Measurements from ENCODE around the gene RPS3.

The RPS3 gene

DNA sequence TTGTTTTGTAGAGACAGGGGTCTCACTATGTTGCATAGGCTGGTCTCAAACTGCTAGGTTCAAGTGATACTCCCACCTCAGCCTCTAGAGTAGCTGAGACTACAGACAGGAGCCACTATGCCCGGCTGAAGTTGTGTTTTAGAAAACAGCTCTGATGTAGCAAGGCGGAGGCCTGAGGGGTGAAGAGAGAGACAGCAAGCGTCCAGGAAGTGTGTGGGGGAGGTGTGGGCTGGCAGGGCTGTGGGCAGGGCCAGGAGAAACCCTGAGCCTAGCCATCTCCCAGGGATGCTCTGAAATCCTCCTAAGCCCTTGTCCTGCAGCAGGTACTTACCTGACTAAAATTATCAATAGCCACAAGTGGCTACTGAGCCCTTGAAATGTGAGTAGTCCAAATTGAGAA is 16.1 kb upstream of the RPS3 start:
- Histone ChIP-seq H2BK15ac (replicated peaks; ENCODE audit: low read depth) (no peak overlapping the region), H2BK5ac (ENCODE audit: low read length) (no peak overlapping the region), H3K79me1 (ENCODE audit: low read length) (no peaks in the 10 kb centered on the region), H3K9ac (ENCODE audit: low read length) (peak overlapping the region; percentile 2), H4K8ac (ENCODE audit: low read depth, low read length) (no peak overlapping the region), H2AK5ac (ENCODE audit: low read length) (no peak overlapping the region), H3K18ac (ENCODE audit: low read length) (peak overlapping the region; percentile 77), H2BK120ac (ENCODE audit: low read depth, low read length) (peak overlapping the region; percentile 94), H3K4me3 (ENCODE audit: low read length) (no peak overlapping the region), H3K27me3 (ENCODE audit: insufficient read depth, low read length, poor library complexity) (no peaks in the 10 kb centered on the region), H4K5ac (ENCODE audit: low read length) (no peak overlapping the region), H3K27ac (ENCODE audit: low read depth, low read length) (peak overlapping the region; percentile 34), H3K23ac (ENCODE audit: low read length) (no peak overlapping the region), H3K4ac (ENCODE audit: low read depth, low read length) (no peak overlapping the region), H3K4me2 (ENCODE audit: low read length) (no peak overlapping the region), H3K36me3 (ENCODE audit: control insufficient read depth, insufficient read depth, low read length) (no peaks in the 10 kb centered on the region), H3K56ac (ENCODE audit: low read length) (peak overlapping the region; percentile 34), H3K4me1 (ENCODE audit: control insufficient read depth, low read depth, low read length) (peaks cover 5% of the 10 kb centered on the region), H3K79me2 (ENCODE audit: control insufficient read depth, insufficient read depth, low read length) (no peaks in the 10 kb centered on the region)
- peak; percentile 82 for DNase-seq
- no CpG with 5 or more reads among the region's 3 CpGs for WGBS (ENCODE audit: extremely low coverage, insufficient coverage, low lambda C conversion rate)

DNA sequence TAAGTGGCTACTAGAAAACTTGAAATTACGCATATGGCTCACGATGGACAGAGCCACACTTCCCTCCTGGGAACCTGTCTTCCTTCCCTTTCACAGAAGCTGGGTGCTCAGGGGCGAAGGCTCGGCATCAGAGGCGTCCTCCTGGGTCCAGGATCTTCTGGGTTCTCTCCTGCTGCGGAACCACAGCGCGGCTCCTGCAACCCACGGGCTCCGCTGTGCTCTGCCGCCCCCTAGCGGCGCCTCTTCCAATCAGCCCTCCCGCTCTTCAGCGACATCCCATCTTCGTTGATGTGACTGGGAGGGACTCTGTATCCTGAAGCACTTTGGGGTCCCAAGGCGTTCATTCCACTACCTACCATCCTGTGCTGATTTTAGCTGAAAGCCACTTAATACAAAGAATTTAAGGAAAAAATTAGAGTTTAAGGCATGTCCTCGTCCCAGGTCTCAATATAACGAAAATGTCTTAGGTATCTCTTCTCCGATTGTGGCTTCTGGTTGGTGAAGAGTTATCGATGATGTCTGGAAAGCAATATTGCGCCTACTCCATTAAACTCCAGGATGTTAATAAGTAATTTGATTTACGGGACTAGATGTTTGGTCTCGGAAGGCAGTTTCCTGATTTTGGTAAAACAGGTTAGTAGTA is 14.8 kb upstream of the RPS3 start:
- H3K4me3 ChIP-seq (ENCODE audit: low read length), result no peak overlapping the region
- WGBS (ENCODE audit: extremely low coverage, insufficient coverage, low lambda C conversion rate), result no CpG with 5 or more reads among the region's 24 CpGs
- peak; percentile 80 for DNase-seq
- peak overlapping the region; percentile 35 for H2BK120ac ChIP-seq (ENCODE audit: low read depth, low read length)
- H3K23ac ChIP-seq (ENCODE audit: low read length), result no peak overlapping the region
- H3K4me1 ChIP-seq (ENCODE audit: control insufficient read depth, low read depth, low read length), result peaks cover 5% of the 10 kb centered on the region
- H3K27ac ChIP-seq (ENCODE audit: low read depth, low read length), result no peak overlapping the region
- H3K36me3 ChIP-seq (ENCODE audit: control insufficient read depth, insufficient read depth, low read length), result no peaks in the 10 kb centered on the region
- H2AK5ac ChIP-seq (ENCODE audit: low read length), result no peak overlapping the region
- H3K4ac ChIP-seq (ENCODE audit: low read depth, low read length), result no peak overlapping the region
- H4K5ac ChIP-seq (ENCODE audit: low read length), result no peak overlapping the region
- no peak overlapping the region for H3K56ac ChIP-seq (ENCODE audit: low read length)
- H2BK15ac ChIP-seq (replicated peaks; ENCODE audit: low read depth), result no peak overlapping the region
- no peak overlapping the region for H3K9ac ChIP-seq (ENCODE audit: low read length)
- no peaks in the 10 kb centered on the region for H3K79me1 ChIP-seq (ENCODE audit: low read length)
- H4K8ac ChIP-seq (ENCODE audit: low read depth, low read length), result no peak overlapping the region
- H3K4me2 ChIP-seq (ENCODE audit: low read length), result no peak overlapping the region
- no peaks in the 10 kb centered on the region for H3K79me2 ChIP-seq (ENCODE audit: control insufficient read depth, insufficient read depth, low read length)
- H3K27me3 ChIP-seq (ENCODE audit: insufficient read depth, low read length, poor library complexity), result no peaks in the 10 kb centered on the region
- H2BK5ac ChIP-seq (ENCODE audit: low read length), result no peak overlapping the region
- peak overlapping the region; percentile 86 for H3K18ac ChIP-seq (ENCODE audit: low read length)

DNA sequence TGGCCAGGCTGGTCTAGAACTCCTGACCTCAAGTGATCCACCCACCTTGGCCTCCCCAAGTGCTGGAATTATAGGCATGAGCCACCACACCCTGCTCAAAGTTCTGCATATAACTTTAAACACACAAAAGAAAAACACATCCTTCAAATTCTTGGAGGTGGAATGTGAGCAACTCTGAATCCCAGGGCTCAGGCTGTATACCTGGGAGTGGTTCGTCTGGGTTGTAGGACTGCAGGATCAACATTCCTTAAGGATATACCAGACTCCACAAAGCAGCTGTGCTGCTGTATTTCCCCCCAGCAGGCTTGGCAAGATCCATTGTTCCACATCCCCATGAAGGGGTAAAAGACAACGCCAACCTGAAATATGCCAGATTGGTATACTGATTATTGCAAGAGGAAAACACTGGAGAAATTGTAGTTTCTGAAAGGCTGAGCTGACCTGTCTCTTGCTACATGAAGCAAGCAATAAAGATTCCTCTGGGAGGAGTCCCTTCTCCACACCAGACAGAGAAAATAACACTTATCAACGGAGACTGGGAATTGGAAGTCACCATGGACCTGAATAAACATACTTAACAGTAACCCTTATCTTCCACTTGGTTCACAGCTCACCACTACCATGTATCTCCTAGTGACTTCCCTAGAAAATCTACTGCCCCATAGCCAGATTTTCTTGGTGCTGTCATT is 12.2 kb upstream of the RPS3 start:
- Histone ChIP-seq H3K23ac (ENCODE audit: low read length) (no peak overlapping the region), H3K27ac (ENCODE audit: low read depth, low read length) (peak overlapping the region; percentile 89), H3K79me1 (ENCODE audit: low read length) (no peaks in the 10 kb centered on the region), H3K4ac (ENCODE audit: low read depth, low read length) (no peak overlapping the region), H3K4me2 (ENCODE audit: low read length) (no peak overlapping the region), H3K9ac (ENCODE audit: low read length) (peak overlapping the region; percentile 26), H2BK120ac (ENCODE audit: low read depth, low read length) (peak overlapping the region; percentile 32), H2BK15ac (replicated peaks; ENCODE audit: low read depth) (peak overlapping the region; percentile 65), H4K8ac (ENCODE audit: low read depth, low read length) (no peak overlapping the region), H2BK5ac (ENCODE audit: low read length) (peak overlapping the region; percentile 84), H2AK5ac (ENCODE audit: low read length) (no peak overlapping the region), H3K36me3 (ENCODE audit: control insufficient read depth, insufficient read depth, low read length) (no peaks in the 10 kb centered on the region), H3K4me3 (ENCODE audit: low read length) (no peak overlapping the region), H3K79me2 (ENCODE audit: control insufficient read depth, insufficient read depth, low read length) (no peaks in the 10 kb centered on the region), H3K4me1 (ENCODE audit: control insufficient read depth, low read depth, low read length) (peaks cover 5% of the 10 kb centered on the region), H3K27me3 (ENCODE audit: insufficient read depth, low read length, poor library complexity) (no peaks in the 10 kb centered on the region), H4K5ac (ENCODE audit: low read length) (no peak overlapping the region), H3K56ac (ENCODE audit: low read length) (peak overlapping the region; percentile 68), H3K18ac (ENCODE audit: low read length) (peak overlapping the region; percentile 35)
- peak; percentile 94 for DNase-seq
- WGBS (ENCODE audit: extremely low coverage, insufficient coverage, low lambda C conversion rate), result no CpG with 5 or more reads among the region's 3 CpGs

DNA sequence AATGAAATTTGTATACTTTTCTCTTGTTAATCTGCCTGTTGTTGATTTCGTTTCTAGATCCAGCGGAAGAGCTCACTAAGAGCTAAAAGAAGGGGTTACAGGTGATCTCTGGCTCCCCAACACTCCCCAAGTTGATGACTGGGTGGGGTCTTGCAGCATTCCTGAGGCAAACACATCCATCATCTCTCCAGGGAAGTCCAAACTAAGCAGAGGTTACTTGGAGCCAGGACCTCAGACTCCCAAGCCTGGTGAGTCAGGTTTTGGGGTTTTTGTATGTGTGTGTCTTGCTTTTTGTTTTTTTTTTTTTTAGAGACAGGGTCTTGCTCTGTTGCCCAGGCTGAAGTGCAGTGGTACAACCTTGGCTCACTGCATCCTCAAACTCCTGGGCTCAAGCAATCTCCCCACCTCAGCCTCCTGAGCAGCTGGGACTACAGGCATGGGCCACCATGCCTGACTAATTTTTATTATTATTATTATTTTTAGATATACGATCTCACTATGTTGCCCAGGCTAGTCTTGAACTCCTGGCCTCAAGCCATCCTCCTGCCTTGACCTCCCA is 11.5 kb upstream of the RPS3 start:
- no peak overlapping the region for H2BK15ac ChIP-seq (replicated peaks; ENCODE audit: low read depth)
- no peaks in the 10 kb centered on the region for H3K79me2 ChIP-seq (ENCODE audit: control insufficient read depth, insufficient read depth, low read length)
- H3K4ac ChIP-seq (ENCODE audit: low read depth, low read length), result no peak overlapping the region
- H2BK120ac ChIP-seq (ENCODE audit: low read depth, low read length), result peak overlapping the region; percentile 56
- H3K27ac ChIP-seq (ENCODE audit: low read depth, low read length), result no peak overlapping the region
- no peak overlapping the region for H4K5ac ChIP-seq (ENCODE audit: low read length)
- no CpG with 5 or more reads among the region's 3 CpGs for WGBS (ENCODE audit: extremely low coverage, insufficient coverage, low lambda C conversion rate)
- H3K36me3 ChIP-seq (ENCODE audit: control insufficient read depth, insufficient read depth, low read length), result no peaks in the 10 kb centered on the region
- H3K27me3 ChIP-seq (ENCODE audit: insufficient read depth, low read length, poor library complexity), result no peaks in the 10 kb centered on the region
- H3K9ac ChIP-seq (ENCODE audit: low read length), result no peak overlapping the region
- no peak overlapping the region for H3K4me2 ChIP-seq (ENCODE audit: low read length)
- H3K4me1 ChIP-seq (ENCODE audit: control insufficient read depth, low read depth, low read length), result peaks cover 5% of the 10 kb centered on the region
- H4K8ac ChIP-seq (ENCODE audit: low read depth, low read length), result peak overlapping the region; percentile 88
- H3K23ac ChIP-seq (ENCODE audit: low read length), result no peak overlapping the region
- no peak overlapping the region for H3K4me3 ChIP-seq (ENCODE audit: low read length)
- H3K56ac ChIP-seq (ENCODE audit: low read length), result peak overlapping the region; percentile 67
- H2AK5ac ChIP-seq (ENCODE audit: low read length), result peak overlapping the region; percentile 89
- H2BK5ac ChIP-seq (ENCODE audit: low read length), result peak overlapping the region; percentile 86
- no peaks in the 10 kb centered on the region for H3K79me1 ChIP-seq (ENCODE audit: low read length)
- DNase-seq, result no peak
- H3K18ac ChIP-seq (ENCODE audit: low read length), result no peak overlapping the region

DNA sequence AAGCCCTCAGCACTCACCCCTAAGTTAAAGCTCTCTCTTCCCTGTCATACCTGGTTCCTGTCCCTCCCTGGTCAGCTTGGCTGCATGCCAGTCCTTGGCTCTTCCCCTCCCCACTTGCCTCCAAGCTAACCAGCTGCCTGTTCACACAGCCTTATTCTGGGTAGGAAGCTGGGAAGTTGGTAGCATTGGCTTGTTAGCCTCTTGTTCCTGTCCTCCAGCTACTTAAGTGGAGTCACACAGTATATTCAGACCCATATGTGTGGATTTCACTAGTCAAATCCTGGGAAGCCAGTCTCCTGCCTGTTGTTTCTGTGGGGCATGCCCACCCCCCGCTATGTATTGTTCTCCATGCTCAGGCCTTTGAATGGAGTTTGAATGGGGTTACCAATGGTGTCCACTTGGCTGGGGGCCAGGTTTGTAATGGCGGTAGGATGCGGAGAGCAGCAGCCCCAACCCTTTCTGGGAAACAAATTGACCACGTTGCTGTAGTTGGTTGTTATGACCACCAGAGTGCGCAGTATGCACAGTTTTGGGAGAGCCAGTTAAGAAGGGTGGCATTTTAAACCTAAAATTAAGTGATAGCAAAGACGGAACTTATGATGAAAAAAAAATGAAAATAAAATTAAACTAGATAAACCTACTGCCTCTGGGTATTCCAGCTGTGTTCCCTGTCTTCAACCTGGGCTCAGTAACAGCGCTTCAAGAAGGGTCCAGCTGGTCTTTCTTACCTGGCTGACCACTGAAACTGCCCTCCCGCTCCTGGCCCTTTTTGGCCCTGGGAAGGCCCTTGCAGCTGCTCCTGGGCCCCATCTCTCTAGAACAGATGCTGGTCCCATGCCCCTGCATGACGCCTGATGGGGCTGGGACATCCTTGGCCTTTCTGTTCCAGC is 10.7 kb upstream of the RPS3 start:
- Histone ChIP-seq H4K5ac (ENCODE audit: low read length) (no peak overlapping the region), H3K36me3 (ENCODE audit: control insufficient read depth, insufficient read depth, low read length) (no peaks in the 10 kb centered on the region), H3K4me2 (ENCODE audit: low read length) (no peak overlapping the region), H3K27ac (ENCODE audit: low read depth, low read length) (no peak overlapping the region), H2AK5ac (ENCODE audit: low read length) (no peak overlapping the region), H3K4me1 (ENCODE audit: control insufficient read depth, low read depth, low read length) (peaks cover 5% of the 10 kb centered on the region), H3K23ac (ENCODE audit: low read length) (no peak overlapping the region), H3K27me3 (ENCODE audit: insufficient read depth, low read length, poor library complexity) (no peaks in the 10 kb centered on the region), H3K18ac (ENCODE audit: low read length) (no peak overlapping the region), H3K79me1 (ENCODE audit: low read length) (no peaks in the 10 kb centered on the region), H3K4me3 (ENCODE audit: low read length) (no peak overlapping the region), H2BK5ac (ENCODE audit: low read length) (peak overlapping the region; percentile 68), H4K8ac (ENCODE audit: low read depth, low read length) (no peak overlapping the region), H3K56ac (ENCODE audit: low read length) (peak overlapping the region; percentile 75), H2BK15ac (replicated peaks; ENCODE audit: low read depth) (no peak overlapping the region), H3K4ac (ENCODE audit: low read depth, low read length) (peak overlapping the region; percentile 40), H3K9ac (ENCODE audit: low read length) (no peak overlapping the region), H2BK120ac (ENCODE audit: low read depth, low read length) (no peak overlapping the region), H3K79me2 (ENCODE audit: control insufficient read depth, insufficient read depth, low read length) (no peaks in the 10 kb centered on the region)
- DNase-seq, result peak; percentile 90
- WGBS (ENCODE audit: extremely low coverage, insufficient coverage, low lambda C conversion rate), result no CpG with 5 or more reads among the region's 9 CpGs
